IMR-90 (cell line): ENCODE measurements around the gene IL22. TPM values are rescaled to one million over a fixed set of nuclear protein-coding genes. Genes with fewer than 3 reads are reported as not detected.

Experiments used
- ATAC-seq: fragments of 200-7000 bp; cut with Tn5 transposase; 2 replicates; pipeline ENCODE4 v1.9.1; 2020; ENCODE audit warnings: low read depth, mild to moderate bottlenecking, moderate library complexity
- BruUV-seq: library from RNA; stranded (reverse); fragments of 400-500 nt; replicated peaks from 2 replicates; lab custom pipeline; 2021; lab: Mats Ljungman, UMichigan
- CTCF ChIA-PET: fragments of 300-600 bp; formaldehyde crosslinking; extraction: SDS; loops from one replicate; lab custom pipeline; 2021; ENCODE audit warnings: antibody characterized with exemption; lab: Yijun Ruan, JAX
- POLR2A ChIA-PET: fragments of 300-600 bp; sonication (Branson Sonifier 250); formaldehyde crosslinking; loops from one replicate; lab custom pipeline; 2022; ENCODE audit warnings: antibody characterized with exemption; ENCODE audit not compliant: unreplicated experiment; lab: Charles Lee
- DNase-seq: peaks from one replicate; pipeline ENCODE4 v3.0.0; 2013
- H2AFZ ChIP-seq: replicated peaks from 2 replicates; pipeline ENCODE3; 2013; ENCODE audit warnings: low read length, mild to moderate bottlenecking; ENCODE audit not compliant: poor library complexity
- H2AK5ac ChIP-seq: 2 replicates; pipeline ENCODE4 v1.6.1; 2013; ENCODE audit warnings: low read depth, low read length, inconsistent platforms
- H2AK9ac ChIP-seq: replicated peaks from 2 replicates; pipeline ENCODE3; 2013; ENCODE audit warnings: mild to moderate bottlenecking, low read depth, low read length, moderate library complexity; ENCODE audit not compliant: poor library complexity
- H2BK120ac ChIP-seq: 2 replicates; pipeline ENCODE4 v1.6.1; 2013; ENCODE audit warnings: low read depth, low read length, inconsistent platforms
- H2BK15ac ChIP-seq: 3 replicates; pipeline ENCODE4 v1.6.1; 2013; ENCODE audit warnings: low read depth, low read length, inconsistent platforms
- H2BK20ac ChIP-seq: 2 replicates; pipeline ENCODE4 v1.6.1; 2013; ENCODE audit warnings: low read depth, mild to moderate bottlenecking, inconsistent platforms, low read length, moderate library complexity
- H2BK5ac ChIP-seq: 2 replicates; pipeline ENCODE4 v1.6.1; 2013; ENCODE audit warnings: mild to moderate bottlenecking, low read depth, low read length, inconsistent platforms; ENCODE audit not compliant: poor library complexity, severe bottlenecking
- H3K14ac ChIP-seq: replicated peaks from 2 replicates; pipeline ENCODE4 v1.6.1; 2013; ENCODE audit warnings: low read depth, low read length, inconsistent platforms
- H3K18ac ChIP-seq: 2 replicates; pipeline ENCODE4 v1.6.1; 2013; ENCODE audit warnings: low read depth, low read length, control low read depth
- H3K23ac ChIP-seq: 2 replicates; pipeline ENCODE4 v1.6.1; 2013; ENCODE audit warnings: low read depth, low read length, inconsistent platforms
- H3K27ac ChIP-seq: 2 replicates; pipeline ENCODE4 v1.5.1; 2013; ENCODE audit warnings: mild to moderate bottlenecking, control low read depth, low read length; ENCODE audit not compliant: insufficient read depth
- H3K27me3 ChIP-seq: 2 replicates; pipeline ENCODE4 v1.6.1; 2013; ENCODE audit warnings: low read length; ENCODE audit not compliant: control insufficient read depth, insufficient read depth
- H3K36me3 ChIP-seq: 2 replicates; pipeline ENCODE4 v1.6.1; 2013; ENCODE audit warnings: low read length, mixed read lengths; ENCODE audit not compliant: control insufficient read depth, insufficient read depth
- H3K4ac ChIP-seq: 2 replicates; pipeline ENCODE4 v1.6.1; 2013; ENCODE audit warnings: low read depth, low read length, inconsistent platforms
- H3K4me1 ChIP-seq: 2 replicates; pipeline ENCODE4 v1.6.1; 2013; ENCODE audit warnings: low read length, mixed read lengths; ENCODE audit not compliant: control insufficient read depth, insufficient read depth
- H3K4me2 ChIP-seq: 2 replicates; pipeline ENCODE4 v1.6.1; 2013; ENCODE audit warnings: low read depth, mild to moderate bottlenecking, control low read depth, low read length, moderate library complexity
- H3K4me3 ChIP-seq: 2 replicates; pipeline ENCODE4 v1.5.1; 2013; ENCODE audit warnings: low read depth, mild to moderate bottlenecking, control low read depth, low read length, moderate library complexity; ENCODE audit not compliant: insufficient read depth
- H3K56ac ChIP-seq: 2 replicates; pipeline ENCODE4 v1.6.1; 2013; ENCODE audit warnings: low read length, inconsistent platforms; ENCODE audit not compliant: insufficient read depth; ENCODE audit errors: extremely low read depth
- H3K79me1 ChIP-seq, 2 experiments: 2 replicates each; pipeline ENCODE4 v1.6.1; 2013; ENCODE audit warnings: low read length in 2 of 2, inconsistent platforms in 1 of 2, low read depth in 1 of 2
- H3K9ac ChIP-seq: 2 replicates; pipeline ENCODE4 v1.6.1; 2013; ENCODE audit warnings: low read depth, low read length, control low read depth
- H3K9me1 ChIP-seq: 2 replicates; pipeline ENCODE4 v1.6.1; 2013; ENCODE audit warnings: low read length, inconsistent platforms; ENCODE audit not compliant: insufficient read depth
- H3K9me3 ChIP-seq: 2 replicates; pipeline ENCODE4 v1.6.1; 2013; ENCODE audit warnings: low read length; ENCODE audit not compliant: control insufficient read depth, insufficient read depth
- H4K20me1 ChIP-seq: 2 replicates; pipeline ENCODE4 v1.6.1; 2013; ENCODE audit warnings: low read length, inconsistent platforms; ENCODE audit not compliant: insufficient read depth
- H4K5ac ChIP-seq: 2 replicates; pipeline ENCODE4 v1.6.1; 2013; ENCODE audit warnings: mild to moderate bottlenecking, low read depth, low read length, control low read depth
- H4K8ac ChIP-seq, 2 experiments: 2 replicates each; pipeline ENCODE4 v1.6.1; 2013; ENCODE audit warnings: low read depth in 2 of 2, low read length in 2 of 2, control low read depth in 1 of 2, inconsistent platforms in 1 of 2
- H4K91ac ChIP-seq: 2 replicates; pipeline ENCODE4 v1.6.1; 2013; ENCODE audit warnings: low read depth, low read length, inconsistent platforms; ENCODE audit not compliant: insufficient read depth
- FOS ChIP-seq: fragments of 150-350 bp; IDR thresholded peaks from 2 replicates; pipeline ENCODE4 v1.6.1; 2016; ENCODE audit warnings: low read depth, low read length
- RAD21 ChIP-seq: IDR thresholded peaks from 2 replicates; pipeline ENCODE4 v1.6.1; 2012; ENCODE audit warnings: low read length, improper control_type of control experiment
- RFX5 ChIP-seq: IDR thresholded peaks from 2 replicates; pipeline ENCODE4 v1.8.0; 2012; ENCODE audit warnings: low read depth, mild to moderate bottlenecking, low read length, moderate library complexity
- WGBS, 2 experiments: methylation state at CpG; one replicate each; pipeline versions ENCODE4 v1.1.5 to v1.1.7; 2013; ENCODE audit warnings: missing lambda C conversion rate in 2 of 2; ENCODE audit not compliant: insufficient read length in 1 of 2; ENCODE audit errors: extremely low coverage in 2 of 2; 5-methylcytosine and 5-hydroxymethylcytosine counted together
- dilution Hi-C: fragments of 300-500 bp; cut with HindIII; formaldehyde crosslinking; loops from one replicate; pipeline ENCODE4 v1.14.3; 2018; ENCODE audit warnings: low sequenced_read_pairs; ENCODE audit not compliant: unreplicated experiment
- in situ Hi-C: fragments of 300-500 bp; cut with MboI; formaldehyde crosslinking; loops from 3 replicates; pipeline ENCODE4 v1.14.3; 2019; ENCODE audit warnings: low sequenced_read_pairs, inconsistent platforms, mixed read lengths
- intact Hi-C: fragments of 100-400 bp; cut with micrococcal nuclease; formaldehyde crosslinking; loops from 2 replicates; pipeline ENCODE4 v1.10.0; 2022
- polyA plus RNA-seq, 3 experiments: library from polyadenylated mRNA; depleted of rRNA; stranded (reverse); fragments of >200 nt; gene quantifications; 2 replicates each; pipeline ENCODE4 v1.2.3, GENCODE V29; 2012; ENCODE audit warnings: low replicate concordance in 1 of 3
- total RNA-seq: library from RNA; depleted of rRNA; stranded (reverse); fragments of >200 nt; gene quantifications from 2 replicates; pipeline ENCODE4 v1.2.3, GENCODE V29; 2012
- TF ChIP-seq, protein P1 (sequence below): fragments of 150-350 bp; IDR thresholded peaks from 2 replicates; pipeline ENCODE4 v1.6.1; 2017; ENCODE audit warnings: mild to moderate bottlenecking, antibody characterized with exemption, low read length, low read depth

Gene IL22
- total and polyA plus RNA-seq, 2 of the 4 experiments (the other 2 are of a cell fraction): not detected

DNA sequence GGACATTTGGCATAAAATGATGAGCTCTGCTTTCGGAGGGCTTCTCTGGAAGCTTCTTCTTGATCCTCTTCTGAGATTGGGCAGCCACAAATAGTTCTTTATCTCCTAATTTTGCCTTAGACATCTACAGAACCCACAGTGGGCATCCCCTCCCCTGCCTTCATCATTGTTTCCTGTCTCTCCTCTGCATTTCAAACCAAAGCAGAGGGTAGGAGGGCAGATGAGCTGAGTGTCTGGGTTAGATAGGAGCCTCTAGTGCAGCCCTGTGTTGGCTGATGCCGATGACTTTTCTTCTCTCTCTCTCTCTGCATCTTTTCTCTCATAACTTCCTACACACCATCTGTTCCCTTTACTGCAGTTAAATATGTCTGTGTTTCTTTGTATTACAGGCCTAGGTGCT lies 19.3 kb downstream of the IL22 start:
- Histone ChIP-seq H3K9me1 (no peaks in the 10 kb centered on the region), H3K9ac (no peak overlapping the region), H3K9me3 (no peaks in the 10 kb centered on the region), H3K4ac (no peak overlapping the region), H3K14ac (no peak overlapping the region), H3K23ac (no peak overlapping the region), H4K20me1 (no peaks in the 10 kb centered on the region), H3K56ac (no peak overlapping the region), H4K5ac (no peak overlapping the region), H3K4me3 (no peak overlapping the region), H3K4me1 (peaks cover 2% of the 10 kb centered on the region), H4K8ac (no peak overlapping the region), H3K18ac (no peak overlapping the region), H3K4me2 (no peak overlapping the region), H3K27me3 (peaks cover 8% of the 10 kb centered on the region; the same call in 1 of the 2 replicates), H4K91ac (no peak overlapping the region), H2AK5ac (no peak overlapping the region), H2AFZ (no peak overlapping the region), H3K27ac (no peak overlapping the region), H2BK5ac (no peak overlapping the region), H2BK15ac (no peak overlapping the region), H2BK20ac (no peak overlapping the region), H3K79me1 (no peaks in the 10 kb centered on the region), H2AK9ac (no peak overlapping the region), H3K36me3 (no peaks in the 10 kb centered on the region), H2BK120ac (no peak overlapping the region)
- in situ Hi-C loops: no loop called here
- intact Hi-C loops: no loop called here
- ChIA-PET POLR2A (no interaction called here), CTCF (interaction anchor here (1.1 kb wide), 1 partner anchor 12 kb away, joined by 3 read pairs; no protein-coding TSS in a partner anchor)
- ATAC-seq (no peak), DNase-seq (no peak)
- no CpG with 5 or more reads among the region's 2 CpGs for WGBS, 2 experiments
- BruUV-seq: no TSS peak
- TF ChIP-seq, protein P1, sequence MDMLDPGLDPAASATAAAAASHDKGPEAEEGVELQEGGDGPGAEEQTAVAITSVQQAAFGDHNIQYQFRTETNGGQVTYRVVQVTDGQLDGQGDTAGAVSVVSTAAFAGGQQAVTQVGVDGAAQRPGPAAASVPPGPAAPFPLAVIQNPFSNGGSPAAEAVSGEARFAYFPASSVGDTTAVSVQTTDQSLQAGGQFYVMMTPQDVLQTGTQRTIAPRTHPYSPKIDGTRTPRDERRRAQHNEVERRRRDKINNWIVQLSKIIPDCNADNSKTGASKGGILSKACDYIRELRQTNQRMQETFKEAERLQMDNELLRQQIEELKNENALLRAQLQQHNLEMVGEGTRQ: no peak
- TF ChIP-seq RAD21 (no peak), RFX5 (no peak), FOS (no peak)
- dilution Hi-C loops: no loop called here
